SU-DHL-6 (cell line): Measurements from ENCODE around the gene GPSM1.

Experiments
- CTCF ChIP-seq: fragments of 200-600 bp; sonication (generic); IDR thresholded peaks from one replicate; pipeline ENCODE4 v1.5.1; 2017; ENCODE audit warnings: antibody characterized with exemption, mild to moderate bottlenecking, low read length, moderate library complexity; ENCODE audit not compliant: insufficient read depth, poor library complexity, severe bottlenecking
- EZH2phosphoT487 ChIP-seq: fragments of 200-600 bp; sonication (generic), shearing (Covaris generic); conservative IDR thresholded peaks from 2 replicates; pipeline ENCODE4 v1.6.1; 2018; ENCODE audit warnings: mild to moderate bottlenecking, antibody characterized with exemption, low read length, moderate library complexity, mixed read lengths

- no peak for TF ChIP-seq CTCF
- TF ChIP-seq EZH2phosphoT487 = no peak
Measured at GRCh38 chr9:136348691-136349090, 21.4 kb downstream of the GPSM1 start.
